ENCODE measurements around the gene CACNA1F.

The CACNA1F gene

GRCh38 chrX:49256268-49256995, 23.3 kb upstream of the CACNA1F start:
- no peak overlapping the region for H3K27ac ChIP-seq (ENCODE audit: low read depth, low read length)
- WGBS = 96% methylated on average over 9 of the region's 9 CpGs
- H3K36me3 ChIP-seq (ENCODE audit: insufficient read depth, low read length) = no peaks in the 10 kb centered on the region
- no peak overlapping the region for H3K4me3 ChIP-seq (ENCODE audit: low read length)
- H3K9me3 ChIP-seq (ENCODE audit: insufficient read depth, low read depth, low read length) = no peaks in the 10 kb centered on the region
- H3K4me1 ChIP-seq (ENCODE audit: insufficient read depth, low read length) = no peaks in the 10 kb centered on the region
- H3K9ac ChIP-seq (ENCODE audit: low read depth, low read length) = no peak overlapping the region
- no peaks in the 10 kb centered on the region for H3K27me3 ChIP-seq (ENCODE audit: insufficient read depth, low read length)

DNA sequence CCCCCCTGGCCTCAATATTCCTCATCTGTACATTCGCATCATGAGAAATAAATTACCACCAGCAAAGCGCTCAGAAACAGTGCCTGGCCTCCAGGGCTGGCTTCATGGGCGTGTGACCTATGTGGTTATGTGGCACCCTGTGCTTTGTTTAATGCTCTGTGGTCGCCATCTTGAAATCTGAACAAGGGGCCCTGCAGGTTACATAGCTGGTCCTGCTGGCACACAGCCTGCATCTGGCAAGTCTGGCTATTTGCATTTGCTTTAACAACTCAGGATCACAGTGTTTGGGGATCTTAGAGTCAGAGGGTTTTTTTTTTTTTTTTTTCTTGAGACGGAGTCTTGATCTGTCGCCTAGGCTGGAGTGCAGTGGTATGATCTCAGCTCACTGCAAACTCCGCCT, 21.5 kb upstream of the CACNA1F start:
- Histone ChIP-seq H3K9me3 (ENCODE audit: insufficient read depth, low read depth, low read length) (no peaks in the 10 kb centered on the region), H3K27ac (ENCODE audit: low read depth, low read length) (no peak overlapping the region), H3K4me1 (ENCODE audit: insufficient read depth, low read length) (no peaks in the 10 kb centered on the region), H3K9ac (ENCODE audit: low read depth, low read length) (no peak overlapping the region), H3K4me3 (ENCODE audit: low read length) (no peak overlapping the region), H3K27me3 (ENCODE audit: insufficient read depth, low read length) (no peaks in the 10 kb centered on the region), H3K36me3 (ENCODE audit: insufficient read depth, low read length) (no peaks in the 10 kb centered on the region)
- WGBS = 94% methylated on average over 7 of the region's 7 CpGs

DNA sequence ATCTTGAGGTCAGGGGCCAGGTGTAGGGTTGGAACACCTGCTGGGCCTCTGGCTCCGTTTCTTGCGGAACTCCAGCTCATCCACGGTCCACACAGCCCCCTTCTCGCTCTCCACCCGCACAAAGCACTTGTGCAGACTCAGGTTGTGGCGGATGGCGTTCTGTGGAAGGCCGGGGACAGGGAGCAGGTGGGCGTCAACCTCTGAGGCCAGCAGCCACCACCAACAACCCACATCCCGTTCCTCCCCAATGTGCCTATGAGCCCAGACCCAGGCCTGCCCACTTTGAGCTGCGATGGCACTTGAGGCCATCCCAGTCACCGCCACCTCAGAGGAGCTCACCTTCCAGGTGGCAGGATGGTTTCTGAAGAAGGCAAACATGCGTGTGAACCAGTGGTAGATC, 18.2 kb upstream of the CACNA1F start:
- Histone ChIP-seq H3K4me3 (ENCODE audit: low read length) (no peak overlapping the region), H3K9ac (ENCODE audit: low read depth, low read length) (no peak overlapping the region), H3K9me3 (ENCODE audit: insufficient read depth, low read depth, low read length) (no peaks in the 10 kb centered on the region), H3K4me1 (ENCODE audit: insufficient read depth, low read length) (no peaks in the 10 kb centered on the region), H3K36me3 (ENCODE audit: insufficient read depth, low read length) (no peaks in the 10 kb centered on the region; the same call in 1 of the 2 replicates), H3K27ac (ENCODE audit: low read depth, low read length) (no peak overlapping the region), H3K27me3 (ENCODE audit: insufficient read depth, low read length) (no peaks in the 10 kb centered on the region)
- WGBS = 92% methylated on average over 13 of the region's 13 CpGs

DNA sequence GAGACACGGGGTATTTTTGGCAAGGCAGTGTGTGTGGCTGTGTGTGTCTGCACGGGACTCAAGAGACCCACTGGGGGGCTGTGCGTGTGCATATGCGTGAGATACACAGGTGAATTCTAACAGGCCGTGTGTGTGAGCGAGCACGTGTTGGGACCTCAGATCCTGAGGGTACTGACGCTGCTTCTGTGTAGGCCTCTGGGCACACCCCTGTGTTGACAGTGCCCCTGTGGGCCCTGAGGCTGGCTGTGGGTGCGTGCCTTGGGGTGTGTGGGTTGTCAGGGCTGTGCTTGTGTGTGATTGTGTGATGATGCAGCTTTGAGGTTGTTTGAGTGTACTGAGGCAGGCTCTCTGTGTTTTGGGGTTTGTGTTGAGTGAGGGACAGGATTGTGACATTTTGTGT, 17.4 kb upstream of the CACNA1F start:
- Histone ChIP-seq H3K9me3 (ENCODE audit: insufficient read depth, low read depth, low read length) (no peaks in the 10 kb centered on the region), H3K9ac (ENCODE audit: low read depth, low read length) (no peak overlapping the region), H3K4me3 (ENCODE audit: low read length) (no peak overlapping the region), H3K27me3 (ENCODE audit: insufficient read depth, low read length) (no peaks in the 10 kb centered on the region), H3K36me3 (ENCODE audit: insufficient read depth, low read length) (no peaks in the 10 kb centered on the region; the same call in 1 of the 2 replicates), H3K27ac (ENCODE audit: low read depth, low read length) (no peak overlapping the region), H3K4me1 (ENCODE audit: insufficient read depth, low read length) (no peaks in the 10 kb centered on the region)
- WGBS = 93% methylated on average over 9 of the region's 9 CpGs

GRCh38 chrX:49250066-49250465, 16.9 kb upstream of the CACNA1F start:
- Histone ChIP-seq H3K9ac (ENCODE audit: low read depth, low read length) (no peak overlapping the region), H3K27me3 (ENCODE audit: insufficient read depth, low read length) (no peaks in the 10 kb centered on the region), H3K4me1 (ENCODE audit: insufficient read depth, low read length) (no peaks in the 10 kb centered on the region), H3K36me3 (ENCODE audit: insufficient read depth, low read length) (no peaks in the 10 kb centered on the region; the same call in 1 of the 2 replicates), H3K27ac (ENCODE audit: low read depth, low read length) (no peak overlapping the region), H3K9me3 (ENCODE audit: insufficient read depth, low read depth, low read length) (no peaks in the 10 kb centered on the region), H3K4me3 (ENCODE audit: low read length) (no peak overlapping the region)
- 95% methylated on average over 13 of the region's 13 CpGs for WGBS

GRCh38 chrX:49249616-49250015, 16.5 kb upstream of the CACNA1F start:
- 91% methylated on average over 9 of the region's 9 CpGs for WGBS
- no peaks in the 10 kb centered on the region for H3K4me1 ChIP-seq (ENCODE audit: insufficient read depth, low read length)
- H3K27ac ChIP-seq (ENCODE audit: low read depth, low read length) = no peak overlapping the region
- no peak overlapping the region for H3K4me3 ChIP-seq (ENCODE audit: low read length)
- H3K36me3 ChIP-seq (ENCODE audit: insufficient read depth, low read length) = no peaks in the 10 kb centered on the region; the same call in 1 of the 2 replicates
- no peaks in the 10 kb centered on the region for H3K27me3 ChIP-seq (ENCODE audit: insufficient read depth, low read length)
- H3K9me3 ChIP-seq (ENCODE audit: insufficient read depth, low read depth, low read length) = no peaks in the 10 kb centered on the region
- no peak overlapping the region for H3K9ac ChIP-seq (ENCODE audit: low read depth, low read length)

- Histone ChIP-seq H3K9me3 (ENCODE audit: insufficient read depth, low read depth, low read length) (no peaks in the 10 kb centered on the region), H3K4me1 (ENCODE audit: insufficient read depth, low read length) (no peaks in the 10 kb centered on the region), H3K27ac (ENCODE audit: low read depth, low read length) (no peak overlapping the region), H3K27me3 (ENCODE audit: insufficient read depth, low read length) (no peaks in the 10 kb centered on the region), H3K9ac (ENCODE audit: low read depth, low read length) (no peak overlapping the region), H3K36me3 (ENCODE audit: insufficient read depth, low read length) (no peaks in the 10 kb centered on the region; the same call in 1 of the 2 replicates), H3K4me3 (ENCODE audit: low read length) (no peak overlapping the region)
- WGBS = 100% methylated on average over 6 of the region's 6 CpGs
These were observed 15.9 kb upstream of the CACNA1F start for GRCh38 chrX:49249071-49249470.

- H3K36me3 ChIP-seq (ENCODE audit: insufficient read depth, low read length) = peaks cover 3% of the 10 kb centered on the region; the same call in 1 of the 2 replicates
- WGBS = 92% methylated on average over 27 of the region's 28 CpGs
- H3K27me3 ChIP-seq (ENCODE audit: insufficient read depth, low read length) = no peaks in the 10 kb centered on the region
- no peaks in the 10 kb centered on the region for H3K9me3 ChIP-seq (ENCODE audit: insufficient read depth, low read depth, low read length)
- no peaks in the 10 kb centered on the region for H3K4me1 ChIP-seq (ENCODE audit: insufficient read depth, low read length)
- H3K4me3 ChIP-seq (ENCODE audit: low read length) = no peak overlapping the region
- H3K27ac ChIP-seq (ENCODE audit: low read depth, low read length) = no peak overlapping the region
- no peak overlapping the region for H3K9ac ChIP-seq (ENCODE audit: low read depth, low read length)
These were observed 15.0 kb upstream of the CACNA1F start for GRCh38 chrX:49247916-49248811.

- no peak overlapping the region for H3K9ac ChIP-seq (ENCODE audit: low read depth, low read length)
- no peak overlapping the region for H3K27ac ChIP-seq (ENCODE audit: low read depth, low read length)
- peaks cover 3% of the 10 kb centered on the region; the same call in 1 of the 2 replicates for H3K36me3 ChIP-seq (ENCODE audit: insufficient read depth, low read length)
- H3K4me1 ChIP-seq (ENCODE audit: insufficient read depth, low read length) = no peaks in the 10 kb centered on the region
- WGBS = 93% methylated on average over 11 of the region's 11 CpGs
- H3K4me3 ChIP-seq (ENCODE audit: low read length) = no peak overlapping the region
- H3K27me3 ChIP-seq (ENCODE audit: insufficient read depth, low read length) = no peaks in the 10 kb centered on the region
- no peaks in the 10 kb centered on the region for H3K9me3 ChIP-seq (ENCODE audit: insufficient read depth, low read depth, low read length)
These were observed 14.2 kb upstream of the CACNA1F start for GRCh38 chrX:49247346-49247745.

GRCh38 chrX:49246541-49246940, 13.4 kb upstream of the CACNA1F start:
- no peak overlapping the region for H3K4me3 ChIP-seq (ENCODE audit: low read length)
- 96% methylated on average over 9 of the region's 10 CpGs for WGBS
- no peaks in the 10 kb centered on the region for H3K9me3 ChIP-seq (ENCODE audit: insufficient read depth, low read depth, low read length)
- H3K9ac ChIP-seq (ENCODE audit: low read depth, low read length) = no peak overlapping the region
- no peaks in the 10 kb centered on the region for H3K27me3 ChIP-seq (ENCODE audit: insufficient read depth, low read length)
- H3K27ac ChIP-seq (ENCODE audit: low read depth, low read length) = no peak overlapping the region
- H3K4me1 ChIP-seq (ENCODE audit: insufficient read depth, low read length) = no peaks in the 10 kb centered on the region
- peaks cover 3% of the 10 kb centered on the region; the same call in 1 of the 2 replicates for H3K36me3 ChIP-seq (ENCODE audit: insufficient read depth, low read length)

- Histone ChIP-seq H3K4me3 (ENCODE audit: low read length) (no peak overlapping the region), H3K4me1 (ENCODE audit: insufficient read depth, low read length) (no peaks in the 10 kb centered on the region), H3K27me3 (ENCODE audit: insufficient read depth, low read length) (no peaks in the 10 kb centered on the region), H3K27ac (ENCODE audit: low read depth, low read length) (no peak overlapping the region), H3K9me3 (ENCODE audit: insufficient read depth, low read depth, low read length) (no peaks in the 10 kb centered on the region), H3K36me3 (ENCODE audit: insufficient read depth, low read length) (peaks cover 3% of the 10 kb centered on the region; the same call in 1 of the 2 replicates), H3K9ac (ENCODE audit: low read depth, low read length) (no peak overlapping the region)
- 97% methylated on average over 2 of the region's 2 CpGs for WGBS
These were observed 11.1 kb upstream of the CACNA1F start for GRCh38 chrX:49244207-49244606.

Measured in HUES64 (cell line).